Skeletal muscle satellite cell (primary cell): ENCODE measurements around the gene PMS1.

ENCODE experiments used
- H3K27me3 ChIP-seq: 2 replicates; pipeline ENCODE4 v1.7.0; 2013; ENCODE audit warnings: low read length; ENCODE audit not compliant: control insufficient read depth, insufficient read depth
- H3K36me3 ChIP-seq: 2 replicates; pipeline ENCODE4 v1.7.0; 2013; ENCODE audit warnings: mild to moderate bottlenecking, control low read depth, low read length; ENCODE audit not compliant: insufficient read depth
- H3K4me1 ChIP-seq: 2 replicates; pipeline ENCODE4 v1.7.0; 2013; ENCODE audit warnings: low read length; ENCODE audit not compliant: control insufficient read depth, insufficient read depth
- H3K4me2 ChIP-seq: 2 replicates; pipeline ENCODE4 v1.7.0; 2013; ENCODE audit warnings: mild to moderate bottlenecking, low read length
- H3K4me3 ChIP-seq: 2 replicates; pipeline ENCODE4 v1.7.0; 2013; ENCODE audit warnings: low read length
- H3K9ac ChIP-seq: 2 replicates; pipeline ENCODE4 v1.7.0; 2013; ENCODE audit warnings: mild to moderate bottlenecking, low read depth, low read length, moderate library complexity
- H3K9me3 ChIP-seq: replicated peaks from 2 replicates; pipeline ENCODE4 v1.7.0; 2013; ENCODE audit warnings: mild to moderate bottlenecking, control low read depth, low read length

Gene PMS1

GRCh38 chr2:189848276-189848675, 64.0 kb downstream of the PMS1 start:
- H3K4me2 ChIP-seq, result no peak overlapping the region

GRCh38 chr2:189849550-189849949, 65.3 kb downstream of the PMS1 start:
- H3K4me2 ChIP-seq, result no peak overlapping the region
- H3K9ac ChIP-seq, result no peak overlapping the region
- H3K27me3 ChIP-seq, result no peaks in the 10 kb centered on the region
- no peaks in the 10 kb centered on the region for H3K9me3 ChIP-seq
- H3K36me3 ChIP-seq, result no peaks in the 10 kb centered on the region
- no peak overlapping the region for H3K4me3 ChIP-seq
- H3K4me1 ChIP-seq, result peaks cover 21% of the 10 kb centered on the region

More at GRCh38 chr2:189848276-189848675, 64.0 kb downstream of the PMS1 start:
- Histone ChIP-seq H3K9me3 (no peaks in the 10 kb centered on the region), H3K4me1 (peaks cover 27% of the 10 kb centered on the region), H3K9ac (no peak overlapping the region), H3K36me3 (no peaks in the 10 kb centered on the region), H3K27me3 (no peaks in the 10 kb centered on the region), H3K4me3 (no peak overlapping the region)

- H3K27me3 ChIP-seq, result no peaks in the 10 kb centered on the region
Observed at GRCh38 chr2:189851174-189851826, 67.0 kb downstream of the PMS1 start.

DNA sequence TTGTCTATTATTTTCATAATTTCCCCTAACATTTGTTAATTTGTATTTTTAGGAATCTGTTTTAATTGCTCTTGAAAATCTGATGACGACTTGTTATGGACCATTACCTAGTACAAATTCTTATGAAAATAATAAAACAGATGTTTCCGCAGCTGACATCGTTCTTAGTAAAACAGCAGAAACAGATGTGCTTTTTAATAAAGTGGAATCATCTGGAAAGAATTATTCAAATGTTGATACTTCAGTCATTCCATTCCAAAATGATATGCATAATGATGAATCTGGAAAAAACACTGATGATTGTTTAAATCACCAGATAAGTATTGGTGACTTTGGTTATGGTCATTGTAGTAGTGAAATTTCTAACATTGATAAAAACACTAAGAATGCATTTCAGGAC, 69.9 kb downstream of the PMS1 start:
- Histone ChIP-seq H3K27me3 (no peaks in the 10 kb centered on the region), H3K4me3 (no peak overlapping the region), H3K9ac (no peak overlapping the region), H3K9me3 (no peaks in the 10 kb centered on the region), H3K4me1 (peaks cover 20% of the 10 kb centered on the region), H3K4me2 (peak overlapping the region; percentile 21), H3K36me3 (no peaks in the 10 kb centered on the region)

More at GRCh38 chr2:189851174-189851826, 67.0 kb downstream of the PMS1 start:
- H3K9me3 ChIP-seq, result no peaks in the 10 kb centered on the region
- H3K36me3 ChIP-seq, result no peaks in the 10 kb centered on the region
- H3K4me3 ChIP-seq, result no peak overlapping the region
- no peak overlapping the region for H3K9ac ChIP-seq
- peaks cover 29% of the 10 kb centered on the region for H3K4me1 ChIP-seq
- no peak overlapping the region for H3K4me2 ChIP-seq

- no peak overlapping the region for H3K9ac ChIP-seq
- no peak overlapping the region for H3K4me3 ChIP-seq
- H3K9me3 ChIP-seq, result no peaks in the 10 kb centered on the region
- H3K4me1 ChIP-seq, result peaks cover 16% of the 10 kb centered on the region
- H3K27me3 ChIP-seq, result no peaks in the 10 kb centered on the region
- H3K36me3 ChIP-seq, result no peaks in the 10 kb centered on the region
- H3K4me2 ChIP-seq, result no peak overlapping the region
Observed at GRCh38 chr2:189854940-189855339, 70.7 kb downstream of the PMS1 start.

DNA sequence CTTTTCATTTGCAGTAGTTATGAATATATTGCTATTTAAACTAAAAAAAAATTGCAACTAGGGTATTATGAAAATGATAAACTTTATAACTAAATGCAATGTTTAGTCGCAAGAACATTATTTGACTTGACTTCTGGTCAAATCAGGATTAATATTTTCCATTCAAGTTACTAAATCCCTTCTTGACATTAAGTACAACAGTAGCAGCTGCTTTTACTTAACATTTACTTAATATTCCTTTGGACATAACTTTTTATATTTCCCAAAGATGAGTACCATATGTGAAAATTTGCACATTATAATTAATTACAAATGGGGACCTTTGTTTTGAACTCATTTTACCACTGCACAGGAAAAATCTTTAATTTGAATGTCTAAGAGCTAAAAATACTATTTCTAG, 74.0 kb downstream of the PMS1 start:
- Histone ChIP-seq H3K4me2 (no peak overlapping the region), H3K9me3 (no peaks in the 10 kb centered on the region), H3K4me1 (peaks cover 22% of the 10 kb centered on the region), H3K27me3 (no peaks in the 10 kb centered on the region), H3K9ac (no peak overlapping the region), H3K36me3 (no peaks in the 10 kb centered on the region), H3K4me3 (no peak overlapping the region)

DNA sequence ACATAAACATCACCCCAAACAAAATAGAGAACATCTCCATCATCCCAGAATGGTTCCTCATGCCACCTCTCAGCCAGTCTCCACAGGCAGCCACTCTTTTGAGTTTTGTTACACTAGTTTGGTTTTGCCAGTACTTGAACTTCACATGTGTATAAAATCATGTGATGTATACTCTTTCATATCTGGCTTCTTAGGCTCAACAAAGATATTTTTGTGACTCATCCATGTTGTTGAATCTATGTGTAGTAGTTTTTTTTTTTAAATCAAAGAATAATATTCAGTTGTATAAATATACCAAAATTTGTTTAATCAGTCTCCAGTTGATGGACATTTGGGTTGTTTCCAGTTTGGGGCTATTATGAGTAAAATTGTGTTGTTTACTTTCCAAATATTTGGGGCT, 75.9 kb downstream of the PMS1 start:
- no peaks in the 10 kb centered on the region for H3K27me3 ChIP-seq
- no peak overlapping the region for H3K9ac ChIP-seq
- peaks cover 17% of the 10 kb centered on the region for H3K4me1 ChIP-seq

DNA sequence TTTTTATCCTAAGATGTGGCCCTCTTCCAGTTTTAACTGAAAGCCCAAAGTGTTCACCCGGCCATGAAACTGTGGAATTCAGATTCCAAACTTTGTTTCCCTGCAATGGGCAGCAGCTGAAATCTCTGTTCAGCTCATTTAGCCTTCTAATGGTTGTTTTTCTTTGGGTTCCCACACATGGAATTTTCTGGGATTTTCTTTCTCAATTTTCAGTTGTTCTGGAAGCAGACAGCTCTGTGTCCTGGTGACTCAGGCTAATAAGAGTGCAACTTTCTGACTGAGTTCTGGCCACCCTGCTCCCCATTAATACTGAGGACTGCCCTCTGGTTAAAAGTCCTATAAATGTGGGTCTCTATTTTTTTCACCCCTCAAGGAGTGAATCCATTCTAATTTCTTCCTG, 78.5 kb downstream of the PMS1 start:
- H3K4me2 ChIP-seq, result no peak overlapping the region
- no peak overlapping the region for H3K9ac ChIP-seq
- H3K27me3 ChIP-seq, result no peaks in the 10 kb centered on the region
- peaks cover 23% of the 10 kb centered on the region for H3K4me1 ChIP-seq
- H3K4me3 ChIP-seq, result no peak overlapping the region
- H3K36me3 ChIP-seq, result peaks cover 9% of the 10 kb centered on the region
- no peaks in the 10 kb centered on the region for H3K9me3 ChIP-seq

More for the DNA sequence above, 75.9 kb downstream of the PMS1 start:
- Histone ChIP-seq H3K4me2 (no peak overlapping the region), H3K36me3 (peaks cover 5% of the 10 kb centered on the region), H3K4me3 (no peak overlapping the region), H3K9me3 (no peaks in the 10 kb centered on the region)

DNA sequence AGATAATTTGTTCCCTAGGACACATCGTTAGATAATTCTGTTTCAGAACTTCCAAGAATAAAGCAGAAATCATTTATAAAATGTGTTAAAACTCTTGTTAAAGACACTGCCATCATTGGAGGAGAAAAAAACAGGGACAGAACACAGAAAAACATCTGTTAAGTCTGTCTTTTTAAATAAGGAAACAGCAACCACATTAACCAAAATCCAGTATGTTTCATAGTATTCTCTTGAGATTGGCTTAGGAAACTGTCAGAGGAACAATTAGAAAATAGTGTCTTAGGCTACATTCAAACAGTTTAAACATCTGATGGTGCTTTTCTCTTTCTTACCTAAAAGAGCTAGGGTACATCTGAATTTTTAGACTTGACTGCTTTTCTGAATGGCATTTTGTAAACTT, 81.6 kb downstream of the PMS1 start:
- Histone ChIP-seq H3K4me1 (peaks cover 14% of the 10 kb centered on the region), H3K9ac (peak overlapping the region; percentile 14), H3K36me3 (peaks cover 15% of the 10 kb centered on the region), H3K9me3 (no peaks in the 10 kb centered on the region), H3K4me3 (no peak overlapping the region), H3K4me2 (no peak overlapping the region), H3K27me3 (no peaks in the 10 kb centered on the region)

GRCh38 chr2:189866296-189866695, 82.0 kb downstream of the PMS1 start:
- Histone ChIP-seq H3K4me1 (peaks cover 14% of the 10 kb centered on the region), H3K9me3 (no peaks in the 10 kb centered on the region), H3K27me3 (no peaks in the 10 kb centered on the region), H3K4me2 (no peak overlapping the region), H3K36me3 (peaks cover 15% of the 10 kb centered on the region), H3K9ac (peak overlapping the region; percentile 14), H3K4me3 (no peak overlapping the region)

DNA sequence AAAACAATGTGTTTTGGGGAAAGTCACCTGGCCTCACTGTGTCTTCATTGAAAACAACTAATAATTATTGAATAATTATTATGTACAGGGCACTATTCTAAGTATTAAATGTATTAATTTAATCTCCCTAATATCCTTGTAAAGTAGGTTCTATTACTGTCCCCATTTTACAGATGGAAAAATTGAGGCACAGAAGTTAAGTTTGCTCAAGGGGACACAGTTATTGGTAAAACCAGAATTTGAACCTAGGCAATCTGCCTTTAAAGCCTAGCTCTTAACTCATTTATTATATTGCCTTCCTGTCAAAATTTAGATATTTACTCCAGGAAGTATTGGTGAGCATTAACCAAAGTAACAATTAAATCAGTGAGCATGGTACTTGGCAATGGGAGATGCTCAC, 84.6 kb downstream of the PMS1 start:
- Histone ChIP-seq H3K36me3 (peaks cover 15% of the 10 kb centered on the region), H3K9me3 (no peaks in the 10 kb centered on the region), H3K27me3 (no peaks in the 10 kb centered on the region), H3K9ac (no peak overlapping the region), H3K4me3 (no peak overlapping the region), H3K4me1 (peaks cover 14% of the 10 kb centered on the region), H3K4me2 (no peak overlapping the region)

- no peak overlapping the region for H3K9ac ChIP-seq
- no peaks in the 10 kb centered on the region for H3K9me3 ChIP-seq
- H3K36me3 ChIP-seq, result peaks cover 15% of the 10 kb centered on the region
- no peaks in the 10 kb centered on the region for H3K27me3 ChIP-seq
- H3K4me2 ChIP-seq, result no peak overlapping the region
- peaks cover 5% of the 10 kb centered on the region for H3K4me1 ChIP-seq
- H3K4me3 ChIP-seq, result no peak overlapping the region
Observed at GRCh38 chr2:189870381-189871085, 86.3 kb downstream of the PMS1 start.
